C1 segment of cervical spinal cord (tissue), 14 donors: Measurements from ENCODE around the gene GNPTAB.

Experiments used
- DNase-seq, 14 donors: peaks; one replicate each; lab custom pipeline; 2025; lab: John Stamatoyannopoulos, UW

GNPTAB gene

GRCh38 chr12:101772012-101772775 lies 58.6 kb downstream of the GNPTAB start:
- no peak for DNase-seq

GRCh38 chr12:101769865-101770264 lies 60.9 kb downstream of the GNPTAB start:
- DNase-seq = no peak

- DNase-seq = no peak
These were observed 62.0 kb downstream of the GNPTAB start for GRCh38 chr12:101768781-101769180.

GRCh38 chr12:101767537-101767936 lies 63.2 kb downstream of the GNPTAB start:
- no peak for DNase-seq

GRCh38 chr12:101764051-101764792 lies 66.5 kb downstream of the GNPTAB start:
- DNase-seq = no peak

- DNase-seq = no peak
These were observed 67.4 kb downstream of the GNPTAB start for GRCh38 chr12:101763246-101763931.

- DNase-seq = no peak
These were observed 69.0 kb downstream of the GNPTAB start for GRCh38 chr12:101761781-101762180.

GRCh38 chr12:101761350-101761749 lies 69.4 kb downstream of the GNPTAB start:
- DNase-seq = no peak

- DNase-seq = no peak
These were observed 71.2 kb downstream of the GNPTAB start for GRCh38 chr12:101759396-101760047.

GRCh38 chr12:101750152-101750551 lies 80.6 kb downstream of the GNPTAB start:
- DNase-seq = no peak

GRCh38 chr12:101749657-101750056 lies 81.1 kb downstream of the GNPTAB start:
- DNase-seq = no peak

GRCh38 chr12:101748907-101749306 lies 81.9 kb downstream of the GNPTAB start:
- DNase-seq = no peak

GRCh38 chr12:101747697-101748096 lies 83.1 kb downstream of the GNPTAB start:
- no peak for DNase-seq

GRCh38 chr12:101746661-101747060 lies 84.1 kb downstream of the GNPTAB start:
- no peak for DNase-seq

GRCh38 chr12:101746196-101746595 lies 84.6 kb downstream of the GNPTAB start:
- DNase-seq = no peak

- no peak for DNase-seq
These were observed 85.3 kb downstream of the GNPTAB start for GRCh38 chr12:101745481-101745880.

GRCh38 chr12:101743724-101744472 lies 86.9 kb downstream of the GNPTAB start:
- no peak for DNase-seq

- no peak for DNase-seq
These were observed 87.5 kb downstream of the GNPTAB start for GRCh38 chr12:101743242-101743641.

- DNase-seq = no peak
These were observed 89.8 kb downstream of the GNPTAB start for GRCh38 chr12:101740980-101741379.

- no peak for DNase-seq
These were observed 90.2 kb downstream of the GNPTAB start for GRCh38 chr12:101740566-101740965.
